ENCODE measurements around the gene PCDHGA9.
"Not testable (repeated sequence)": the region's sequence is repeated elsewhere in the genome, so short reads cannot be mapped to it uniquely, and the experiment has no call there.

Gene PCDHGA9

DNA sequence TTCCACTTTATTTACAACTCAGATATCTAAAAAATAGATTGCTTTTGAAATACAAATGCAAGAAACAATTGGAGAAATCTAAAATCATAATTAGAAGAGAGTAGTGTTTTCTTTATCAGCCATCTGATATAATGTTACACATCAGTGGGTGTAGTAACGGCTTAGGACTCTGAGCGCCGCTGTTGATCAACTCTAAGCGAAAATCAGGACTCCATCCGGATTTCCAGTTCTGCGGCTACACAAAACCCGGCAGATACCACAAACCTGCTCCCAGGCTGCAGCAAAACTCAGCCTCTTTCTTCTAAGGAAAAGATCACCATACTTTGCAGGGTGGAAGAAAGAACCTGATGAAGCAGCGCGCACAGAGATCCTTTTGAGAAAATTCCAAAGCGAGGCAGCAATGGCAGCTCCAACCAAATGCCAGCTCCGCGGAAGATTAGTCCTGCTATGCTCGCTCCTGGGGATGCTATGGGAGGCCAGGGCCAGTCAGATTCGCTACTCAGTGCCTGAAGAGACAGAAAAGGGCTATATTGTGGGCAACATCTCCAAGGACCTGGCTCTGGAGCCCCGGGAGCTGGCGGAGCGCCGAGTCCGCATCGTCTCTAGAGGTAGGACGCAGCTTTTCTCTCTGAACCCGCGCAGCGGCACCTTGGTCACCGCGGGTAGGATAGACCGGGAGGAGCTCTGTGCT lies at the start of gene PCDHGA9:
TSS of gene PCDHGA9 (plus strand) at position 226 of the 691 bp plus-strand sequence. CDS start at position 401, 175 bp downstream.
- DNase-seq (ENCODE audit: low spot score): peak; percentile 58

DNA sequence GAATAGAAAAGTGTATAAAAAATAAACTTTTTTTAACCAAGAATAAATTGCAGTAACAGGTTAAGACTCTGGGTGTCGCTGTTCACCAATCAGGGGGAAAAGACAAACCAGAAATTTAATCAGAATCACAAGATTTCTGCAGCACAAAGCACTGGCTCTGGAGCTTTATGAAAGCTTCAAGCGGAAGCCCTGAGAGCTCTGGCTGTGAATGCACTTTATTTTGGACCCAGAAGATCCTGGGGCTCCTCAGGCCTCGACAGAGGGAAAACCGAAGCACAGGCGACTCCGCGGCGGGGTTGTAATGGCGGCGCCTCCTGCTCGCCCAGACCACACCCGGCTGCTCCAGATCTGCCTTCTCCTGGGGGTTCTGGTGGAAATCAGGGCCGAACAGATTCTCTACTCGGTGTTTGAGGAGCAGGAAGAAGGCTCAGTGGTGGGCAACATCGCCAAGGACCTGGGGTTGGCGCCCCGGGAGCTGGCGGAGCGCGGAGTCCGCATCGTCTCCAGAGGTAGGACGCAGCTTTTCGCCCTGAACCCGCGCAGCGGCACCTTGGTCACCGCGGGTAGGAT lies 47.6 kb upstream of the PCDHGA9 start, which contains the start of gene PCDHGA4:
TSS of gene PCDHGA4 (plus strand) at position 122 of the 570 bp plus-strand sequence. CDS start at position 209, 87 bp downstream.
- no peak for DNase-seq (ENCODE audit: low spot score)

DNA sequence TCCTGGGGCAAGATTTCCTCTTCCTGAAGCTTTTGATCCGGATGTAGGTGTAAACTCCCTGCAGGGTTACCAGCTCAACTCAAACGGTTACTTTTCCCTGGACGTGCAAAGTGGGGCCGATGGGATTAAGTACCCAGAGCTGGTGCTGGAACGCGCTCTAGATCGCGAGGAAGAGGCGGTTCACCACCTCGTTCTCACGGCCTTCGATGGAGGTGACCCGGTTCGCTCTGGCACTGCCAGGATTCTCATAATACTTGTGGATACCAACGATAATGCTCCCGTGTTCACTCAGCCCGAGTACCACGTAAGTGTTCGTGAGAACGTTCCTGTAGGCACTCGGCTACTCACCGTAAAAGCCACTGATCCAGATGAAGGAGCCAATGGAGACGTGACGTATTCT lies 46.9 kb upstream of the PCDHGA9 start:
- DNase-seq (ENCODE audit: low spot score): no peak

DNA sequence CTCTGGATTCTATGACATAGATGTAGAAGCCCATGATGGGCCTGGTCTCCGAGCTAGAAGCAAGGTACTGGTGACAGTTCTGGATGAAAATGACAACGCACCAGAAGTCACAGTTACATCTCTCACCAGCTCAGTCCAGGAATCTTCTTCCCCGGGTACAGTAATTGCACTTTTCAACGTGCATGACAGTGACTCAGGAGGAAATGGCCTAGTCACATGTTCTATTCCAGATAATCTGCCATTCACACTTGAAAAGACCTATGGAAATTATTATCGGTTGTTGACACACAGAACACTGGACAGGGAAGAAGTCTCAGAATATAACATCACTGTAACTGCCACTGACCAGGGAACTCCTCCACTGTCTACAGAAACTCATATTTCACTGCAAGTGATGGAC lies 46.4 kb upstream of the PCDHGA9 start:
- no peak for DNase-seq (ENCODE audit: low spot score)

DNA sequence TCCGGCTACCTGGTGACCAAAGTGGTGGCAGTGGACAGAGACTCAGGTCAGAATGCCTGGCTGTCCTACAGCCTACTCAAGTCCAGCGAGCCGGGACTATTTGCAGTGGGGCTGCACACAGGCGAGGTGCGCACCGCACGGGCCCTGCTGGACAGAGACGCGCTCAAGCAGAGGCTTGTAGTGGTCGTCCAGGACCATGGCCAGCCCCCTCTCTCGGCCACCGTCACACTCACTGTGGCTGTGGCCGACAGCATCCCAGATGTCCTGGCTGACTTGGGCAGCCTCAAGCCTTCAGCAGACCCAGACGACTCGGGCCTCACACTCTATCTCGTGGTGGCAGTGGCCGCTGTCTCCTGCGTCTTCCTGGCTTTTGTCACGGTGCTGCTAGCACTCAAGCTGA lies 45.6 kb upstream of the PCDHGA9 start:
- no peak for DNase-seq (ENCODE audit: low spot score)

DNA sequence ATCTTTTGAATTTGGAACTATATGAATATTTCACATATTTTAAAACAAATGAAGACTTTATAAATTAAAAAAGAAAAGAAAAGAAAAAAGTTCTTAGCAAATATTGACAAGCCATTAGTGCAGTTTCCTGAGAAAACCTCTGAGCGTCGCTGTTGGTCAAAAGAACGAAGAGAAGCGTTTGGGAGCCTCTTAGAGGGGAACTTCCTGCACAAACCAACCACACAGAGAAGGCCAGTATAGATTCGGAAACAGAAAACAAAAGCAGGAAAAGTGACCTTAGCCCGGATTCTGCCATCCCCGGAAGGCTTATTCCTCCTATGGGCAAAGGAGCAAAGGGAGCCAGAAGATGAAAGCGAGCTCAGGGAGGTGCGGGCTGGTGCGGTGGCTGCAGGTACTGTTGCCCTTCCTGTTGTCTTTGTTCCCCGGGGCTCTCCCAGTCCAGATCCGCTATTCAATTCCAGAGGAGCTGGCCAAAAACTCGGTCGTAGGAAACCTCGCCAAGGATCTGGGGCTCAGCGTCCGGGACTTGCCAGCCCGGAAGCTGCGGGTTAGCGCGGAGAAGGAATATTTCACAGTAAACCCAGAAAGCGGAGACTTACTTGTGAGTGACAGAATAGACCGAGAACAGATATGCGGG lies 42.7 kb upstream of the PCDHGA9 start, which contains the start of gene PCDHGB2:
TSS of gene PCDHGB2 (plus strand) at position 205 of the 637 bp plus-strand sequence. CDS start at position 347, 142 bp downstream.
- DNase-seq (ENCODE audit: low spot score): peak; percentile 41

DNA sequence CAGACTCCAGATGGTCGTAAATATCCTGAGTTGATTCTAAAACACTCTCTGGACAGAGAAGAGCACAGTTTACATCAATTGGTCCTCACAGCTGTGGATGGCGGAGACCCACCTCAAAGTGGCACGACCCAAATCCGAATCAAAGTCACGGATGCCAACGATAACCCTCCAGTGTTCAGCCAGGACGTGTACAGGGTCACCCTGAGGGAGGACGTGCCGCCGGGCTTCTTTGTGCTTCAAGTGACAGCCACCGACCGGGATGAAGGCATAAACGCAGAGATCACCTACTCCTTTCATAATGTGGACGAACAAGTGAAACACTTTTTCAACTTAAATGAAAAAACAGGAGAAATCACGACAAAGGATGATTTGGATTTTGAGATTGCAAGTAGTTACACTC lies 41.9 kb upstream of the PCDHGA9 start:
- no peak for DNase-seq (ENCODE audit: low spot score)

DNA sequence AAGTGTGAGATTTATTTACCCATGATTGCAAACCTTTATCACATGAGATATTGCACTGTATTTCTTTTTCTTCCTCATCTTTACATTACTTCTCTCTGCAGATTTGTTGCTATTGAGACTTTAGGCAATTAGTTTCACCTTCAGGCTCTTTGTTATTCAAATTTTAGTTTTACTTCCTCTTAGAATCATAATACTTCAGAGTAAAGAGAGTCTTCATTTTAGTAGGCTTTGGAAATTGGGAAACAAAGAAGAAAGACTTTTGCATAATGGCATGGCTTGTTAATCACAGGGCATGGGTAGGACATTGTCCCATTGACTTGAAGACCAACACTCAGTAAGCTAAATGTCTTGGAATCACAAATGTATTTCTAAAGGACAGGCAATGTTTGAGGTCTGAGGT lies 39.9 kb upstream of the PCDHGA9 start:
- no peak for DNase-seq (ENCODE audit: low spot score)

DNA sequence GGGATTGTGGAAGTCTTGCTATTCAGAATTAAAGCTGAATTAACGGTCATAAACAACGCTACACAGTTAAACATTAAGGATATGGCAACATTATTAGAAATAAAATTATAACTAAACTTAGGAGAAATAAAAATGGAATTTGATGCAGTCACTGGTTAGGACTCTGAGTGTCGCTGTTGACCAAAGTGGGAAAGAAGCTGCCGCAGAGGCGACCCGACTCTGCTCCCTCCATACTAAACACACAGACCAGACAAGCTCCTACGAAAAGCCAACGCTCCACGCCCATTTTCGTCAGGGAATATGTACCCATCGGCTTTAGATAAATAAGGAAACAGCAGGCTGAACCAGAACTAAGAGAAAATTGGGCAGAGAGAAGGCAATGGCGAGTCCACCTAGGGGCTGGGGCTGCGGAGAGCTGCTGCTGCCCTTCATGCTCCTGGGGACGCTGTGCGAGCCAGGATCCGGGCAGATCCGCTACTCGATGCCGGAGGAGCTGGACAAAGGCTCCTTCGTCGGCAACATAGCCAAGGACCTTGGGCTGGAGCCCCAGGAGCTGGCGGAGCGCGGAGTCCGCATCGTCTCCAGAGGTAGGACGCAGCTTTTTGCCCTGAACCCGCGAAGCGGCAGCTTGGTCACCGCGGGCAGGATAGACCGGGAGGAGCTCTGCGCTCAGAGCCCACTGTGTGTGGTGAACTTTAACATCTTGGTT lies 38.5 kb upstream of the PCDHGA9 start, which contains the start of gene PCDHGA5:
TSS of gene PCDHGA5 (plus strand) at position 211 of the 709 bp plus-strand sequence. CDS start at position 380, 169 bp downstream.
- no peak for DNase-seq (ENCODE audit: low spot score)

DNA sequence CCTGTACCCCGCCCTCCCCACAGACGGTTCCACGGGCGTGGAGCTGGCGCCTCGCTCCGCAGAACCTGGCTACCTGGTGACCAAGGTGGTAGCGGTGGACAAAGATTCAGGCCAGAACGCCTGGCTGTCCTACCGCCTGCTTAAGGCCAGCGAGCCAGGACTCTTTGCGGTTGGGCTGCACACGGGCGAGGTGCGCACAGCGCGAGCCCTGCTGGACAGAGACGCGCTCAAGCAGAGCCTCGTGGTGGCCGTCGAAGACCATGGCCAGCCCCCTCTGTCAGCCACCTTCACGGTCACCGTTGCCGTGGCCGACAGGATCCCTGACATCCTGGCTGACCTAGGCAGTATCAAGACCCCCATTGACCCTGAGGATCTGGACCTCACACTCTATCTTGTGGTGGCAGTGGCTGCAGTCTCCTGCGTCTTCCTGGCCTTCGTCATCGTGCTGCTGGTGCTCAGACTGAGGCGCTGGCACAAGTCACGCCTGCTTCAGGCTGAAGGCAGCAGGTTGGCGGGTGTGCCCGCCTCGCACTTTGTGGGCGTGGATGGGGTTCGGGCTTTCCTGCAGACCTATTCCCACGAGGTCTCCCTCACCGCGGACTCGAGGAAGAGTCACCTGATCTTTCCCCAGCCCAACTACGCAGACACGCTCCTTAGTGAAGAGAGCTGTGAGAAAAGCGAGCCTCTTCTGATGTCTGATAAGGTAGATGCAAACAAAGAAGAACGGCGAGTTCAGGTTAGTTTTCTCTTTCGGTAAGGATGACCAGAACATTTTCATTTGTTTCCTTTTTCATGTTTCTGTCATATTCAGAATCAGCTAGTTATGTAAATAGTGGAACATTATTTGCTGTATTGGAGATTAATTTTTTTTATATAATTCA lies 36.3 kb upstream of the PCDHGA9 start:
- no peak for DNase-seq (ENCODE audit: low spot score)

DNA sequence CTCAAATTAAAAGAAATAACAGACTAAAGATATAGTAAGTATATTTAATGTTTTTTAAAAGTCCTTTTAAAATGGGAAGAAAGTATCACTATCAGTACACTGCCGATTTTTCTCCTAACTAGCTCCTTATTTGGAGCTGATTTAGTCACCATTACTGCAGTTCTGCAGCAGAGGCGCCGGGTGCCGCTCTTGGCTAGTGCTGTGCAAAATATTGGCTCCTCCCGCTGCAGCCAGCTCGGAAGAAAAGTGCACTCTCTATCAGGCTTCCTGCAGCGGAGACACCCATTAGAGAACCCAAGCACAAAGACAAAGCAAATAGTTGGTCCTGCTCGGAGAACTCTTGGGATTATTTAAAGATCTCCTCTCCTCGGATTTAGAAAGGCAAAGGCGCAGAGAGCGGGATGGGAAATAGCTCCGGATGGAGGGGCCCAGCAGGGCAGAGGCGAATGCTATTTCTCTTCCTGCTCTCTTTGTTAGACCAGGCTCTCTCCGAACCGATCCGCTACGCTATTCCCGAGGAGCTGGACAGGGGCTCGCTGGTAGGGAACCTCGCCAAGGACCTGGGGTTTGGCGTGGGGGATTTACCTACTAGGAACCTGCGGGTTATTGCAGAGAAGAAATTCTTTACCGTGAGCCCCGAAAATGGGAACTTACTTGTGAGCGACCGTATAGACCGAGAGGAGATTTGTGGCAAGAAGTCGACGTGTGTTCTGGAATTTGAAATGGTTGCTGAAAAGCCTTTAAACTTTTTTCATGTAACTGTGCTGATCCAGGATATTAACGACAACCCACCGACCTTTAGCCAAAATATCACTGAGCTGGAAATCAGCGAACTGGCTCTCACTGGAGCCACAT lies 32.4 kb upstream of the PCDHGA9 start, which contains the start of gene PCDHGB3:
TSS of gene PCDHGB3 (plus strand) at position 249 of the 855 bp plus-strand sequence. CDS start at position 402, 153 bp downstream.
- DNase-seq (ENCODE audit: low spot score): no peak

DNA sequence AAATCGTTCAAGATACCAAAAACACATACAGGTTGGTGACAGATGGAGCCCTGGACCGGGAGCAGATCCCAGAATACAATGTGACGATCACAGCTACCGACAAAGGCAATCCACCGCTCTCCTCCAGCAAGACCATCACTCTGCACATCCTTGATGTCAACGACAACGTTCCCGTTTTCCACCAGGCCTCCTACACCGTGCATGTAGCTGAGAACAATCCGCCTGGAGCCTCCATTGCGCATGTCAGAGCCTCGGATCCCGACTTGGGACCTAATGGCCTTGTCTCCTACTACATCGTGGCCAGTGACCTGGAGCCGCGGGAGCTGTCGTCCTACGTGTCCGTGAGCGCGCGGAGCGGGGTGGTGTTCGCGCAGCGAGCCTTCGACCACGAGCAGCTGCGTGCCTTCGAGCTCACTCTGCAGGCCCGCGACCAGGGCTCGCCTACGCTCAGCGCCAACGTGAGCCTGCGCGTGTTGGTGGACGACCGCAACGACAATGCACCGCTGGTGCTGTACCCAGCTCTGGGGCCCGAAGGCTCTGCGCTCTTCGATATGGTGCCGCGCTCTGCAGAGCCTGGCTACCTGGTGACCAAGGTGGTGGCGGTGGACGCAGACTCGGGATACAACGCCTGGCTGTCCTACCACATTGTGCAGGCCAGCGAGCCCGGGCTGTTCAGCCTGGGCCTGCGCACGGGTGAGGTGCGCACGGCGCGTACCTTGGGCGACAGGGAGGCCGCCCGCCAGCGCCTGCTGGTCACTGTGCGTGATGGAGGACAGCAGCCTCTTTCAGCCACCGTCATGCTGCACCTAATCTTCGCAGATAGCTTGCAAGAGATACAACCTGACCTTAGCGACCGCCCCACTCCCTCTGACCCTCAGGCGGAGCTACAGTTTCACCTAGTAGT lies 30.8 kb upstream of the PCDHGA9 start:
- no peak for DNase-seq (ENCODE audit: low spot score)

DNA sequence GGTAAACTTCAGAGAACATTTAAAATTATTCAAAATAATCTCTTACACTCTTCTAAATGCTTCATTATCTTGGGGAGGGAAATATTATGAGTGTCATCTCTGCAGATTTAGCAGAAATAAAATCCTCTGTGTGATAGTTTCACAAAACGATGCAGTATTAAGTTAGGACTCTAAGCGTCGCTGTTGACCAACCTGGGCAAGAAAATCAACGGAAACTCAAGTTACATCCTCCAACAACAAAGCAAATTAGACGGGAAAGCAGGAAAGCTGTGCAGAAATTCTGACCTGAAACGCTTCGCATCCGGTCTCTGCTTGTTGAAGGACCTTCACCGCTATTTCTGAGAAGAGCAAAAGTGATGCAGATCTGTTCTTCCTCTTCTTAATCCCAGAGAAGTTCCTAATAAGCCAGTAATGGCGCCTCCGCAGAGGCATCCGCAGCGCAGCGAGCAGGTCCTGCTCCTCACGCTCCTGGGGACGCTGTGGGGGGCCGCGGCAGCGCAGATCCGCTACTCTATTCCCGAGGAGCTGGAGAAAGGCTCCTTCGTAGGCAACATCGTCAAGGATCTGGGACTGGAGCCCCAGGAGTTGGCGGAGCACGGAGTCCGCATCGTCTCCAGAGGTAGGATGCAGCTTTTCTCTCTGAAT lies 28.8 kb upstream of the PCDHGA9 start, which contains the start of gene PCDHGA6:
TSS of gene PCDHGA6 (plus strand) at position 219 of the 645 bp plus-strand sequence. CDS start at position 412, 193 bp downstream.
- DNase-seq (ENCODE audit: low spot score): no peak

DNA sequence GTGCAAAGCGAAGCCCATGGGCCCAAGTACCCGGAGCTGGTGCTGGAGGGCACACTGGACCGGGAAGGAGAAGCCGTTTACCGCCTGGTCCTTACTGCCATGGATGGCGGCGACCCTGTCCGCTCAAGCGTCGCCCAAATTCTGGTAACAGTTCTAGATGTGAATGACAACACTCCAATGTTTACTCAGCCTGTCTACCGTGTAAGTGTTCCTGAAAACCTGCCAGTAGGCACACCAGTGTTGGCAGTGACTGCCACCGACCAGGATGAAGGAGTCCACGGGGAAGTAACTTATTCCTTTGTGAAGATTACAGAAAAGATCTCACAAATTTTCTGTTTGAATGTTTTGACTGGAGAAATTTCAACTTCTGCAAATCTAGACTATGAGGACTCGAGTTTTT lies 28.0 kb upstream of the PCDHGA9 start:
- no peak for DNase-seq (ENCODE audit: low spot score)

DNA sequence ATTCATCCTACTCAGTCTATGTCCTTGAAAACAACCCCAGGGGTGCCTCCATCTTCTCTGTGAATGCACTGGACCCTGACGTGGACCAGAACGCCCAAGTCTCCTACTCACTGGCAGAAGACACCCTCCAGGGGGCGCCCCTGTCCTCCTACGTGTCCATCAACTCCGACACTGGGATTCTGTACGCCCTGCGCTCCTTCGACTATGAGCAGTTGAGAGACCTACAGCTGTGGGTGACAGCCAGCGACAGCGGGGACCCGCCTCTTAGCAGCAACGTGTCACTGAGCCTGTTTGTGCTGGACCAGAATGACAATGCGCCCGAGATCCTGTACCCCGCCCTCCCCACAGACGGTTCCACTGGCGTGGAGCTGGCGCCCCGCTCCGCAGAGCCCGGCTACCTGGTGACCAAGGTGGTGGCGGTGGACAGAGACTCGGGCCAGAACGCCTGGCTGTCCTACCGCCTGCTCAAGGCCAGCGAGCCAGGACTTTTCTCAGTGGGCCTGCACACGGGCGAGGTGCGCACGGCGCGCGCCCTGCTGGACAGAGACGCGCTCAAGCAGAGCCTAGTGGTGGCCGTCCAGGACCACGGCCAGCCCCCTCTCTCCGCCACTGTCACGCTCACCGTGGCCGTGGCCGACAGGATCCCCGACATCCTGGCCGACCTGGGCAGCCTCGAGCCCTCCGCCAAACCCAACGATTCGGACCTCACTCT lies 27.0 kb upstream of the PCDHGA9 start:
- not testable (repeated sequence) for DNase-seq (ENCODE audit: low spot score)

DNA sequence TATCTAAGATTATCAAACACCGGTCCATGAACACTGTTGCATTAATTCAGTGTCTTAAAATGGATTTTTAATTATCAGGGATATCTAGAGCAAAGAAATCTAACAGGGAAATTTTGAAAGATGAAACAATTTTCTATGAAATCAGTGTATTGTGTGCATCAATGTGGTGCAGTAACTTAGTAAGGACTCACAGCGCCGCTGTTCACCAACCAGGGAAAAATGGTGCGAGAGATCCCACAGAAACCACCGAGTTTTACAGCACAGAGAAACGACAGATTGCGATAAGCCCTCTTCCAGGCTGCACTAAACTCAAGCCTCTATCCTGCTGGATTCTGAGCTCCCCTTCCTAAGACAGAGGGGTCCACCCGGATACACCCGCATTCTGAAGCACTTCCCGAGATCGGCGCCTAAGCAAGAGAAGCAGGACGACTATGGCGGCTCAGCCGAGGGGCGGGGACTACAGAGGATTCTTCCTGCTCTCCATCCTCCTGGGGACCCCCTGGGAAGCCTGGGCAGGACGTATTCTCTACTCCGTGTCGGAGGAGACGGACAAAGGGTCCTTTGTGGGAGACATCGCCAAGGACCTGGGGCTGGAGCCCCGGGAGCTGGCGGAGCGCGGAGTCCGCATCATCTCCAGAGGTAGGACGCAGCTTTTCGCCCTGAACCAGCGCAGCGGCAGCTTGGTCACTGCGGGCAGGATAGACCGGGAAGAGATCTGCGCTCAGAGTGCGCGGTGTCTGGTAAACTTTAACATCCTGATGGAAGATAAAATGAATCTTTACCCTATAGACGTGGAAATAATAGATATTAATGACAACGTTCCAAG lies 19.9 kb upstream of the PCDHGA9 start, which contains the start of gene PCDHGA7:
TSS of gene PCDHGA7 (plus strand) at position 274 of the 826 bp plus-strand sequence. CDS start at position 432, 158 bp downstream.
- no peak for DNase-seq (ENCODE audit: low spot score)

DNA sequence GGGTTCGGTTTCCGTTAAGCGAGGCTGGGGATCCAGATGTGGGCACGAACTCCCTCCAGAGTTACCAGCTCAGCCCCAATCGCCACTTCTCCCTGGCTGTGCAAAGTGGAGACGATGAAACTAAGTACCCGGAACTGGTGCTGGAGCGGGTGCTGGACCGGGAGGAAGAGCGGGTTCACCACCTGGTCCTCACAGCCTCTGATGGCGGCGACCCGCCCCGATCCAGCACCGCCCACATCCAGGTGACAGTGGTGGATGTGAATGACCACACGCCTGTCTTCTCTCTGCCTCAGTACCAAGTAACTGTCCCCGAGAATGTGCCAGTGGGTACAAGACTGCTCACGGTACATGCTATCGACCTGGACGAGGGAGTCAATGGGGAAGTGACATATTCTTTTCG lies 19.2 kb upstream of the PCDHGA9 start:
- DNase-seq (ENCODE audit: low spot score): no peak

Data from iPS-NIHi11 (cell line).